ENCODE results near the gene UBE2L3. TPM values are rescaled to one million over a fixed set of nuclear protein-coding genes. Genes with fewer than 3 reads are reported as not detected.
"Not testable (repeated sequence)": the region's sequence is repeated elsewhere in the genome, so short reads cannot be mapped to it uniquely, and the experiment has no call there.

The UBE2L3 gene
- total RNA-seq, 4 donors from 2014 or later, result 40.5 to 94.4 (median 60.0) TPM

DNA sequence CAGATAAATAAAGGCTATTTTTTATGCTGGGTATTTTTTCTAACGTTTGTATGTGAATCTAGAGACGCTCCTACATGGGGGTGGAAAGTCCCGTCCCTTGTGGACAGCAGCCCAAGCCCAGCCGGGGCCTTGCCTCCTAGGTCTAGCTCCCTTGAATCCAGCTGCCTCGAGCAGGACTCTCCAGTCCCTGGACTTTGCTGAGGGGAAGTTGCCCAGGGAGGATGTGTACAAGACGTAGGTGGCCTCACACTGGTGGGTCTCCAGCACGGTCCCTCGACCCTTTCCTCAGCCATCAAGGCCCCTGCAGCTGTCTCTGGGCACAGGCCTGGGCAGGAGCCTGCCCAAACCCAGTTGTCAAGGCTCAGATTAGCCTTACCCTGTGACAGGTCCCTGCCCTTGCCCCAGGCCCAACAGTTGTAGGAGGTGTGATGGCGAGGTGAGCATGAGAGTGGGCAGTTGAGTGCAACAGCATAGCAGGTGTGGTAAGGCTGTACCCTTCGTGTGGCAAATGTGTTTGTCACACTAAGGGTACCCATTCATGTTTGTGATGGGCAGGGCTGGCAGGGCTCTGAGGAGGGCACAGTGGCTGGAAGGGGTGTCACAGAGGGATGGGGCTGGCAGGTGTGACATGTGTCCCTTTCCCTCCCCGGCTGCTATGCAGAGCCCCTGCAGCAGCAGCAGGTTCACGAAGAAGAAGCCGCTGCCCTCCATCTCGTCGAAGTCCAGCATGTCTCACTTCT, 68.4 kb downstream of the UBE2L3 start:
- Histone ChIP-seq H3K9me3 (no peaks in the 10 kb centered on the region), H3K27ac (no peak overlapping the region), H3K4me1 (no peaks in the 10 kb centered on the region), H3K36me3 (no peaks in the 10 kb centered on the region), H3K27me3 (no peaks in the 10 kb centered on the region), H3K4me3 (no peak overlapping the region)
- ATAC-seq, result no peak
- TF ChIP-seq POLR2AphosphoS5 (IDR thresholded peaks at IDR 0.05), result no peak
- no peak for TF ChIP-seq EP300 (IDR thresholded peaks at IDR 0.05)
- TF ChIP-seq, protein P1, sequence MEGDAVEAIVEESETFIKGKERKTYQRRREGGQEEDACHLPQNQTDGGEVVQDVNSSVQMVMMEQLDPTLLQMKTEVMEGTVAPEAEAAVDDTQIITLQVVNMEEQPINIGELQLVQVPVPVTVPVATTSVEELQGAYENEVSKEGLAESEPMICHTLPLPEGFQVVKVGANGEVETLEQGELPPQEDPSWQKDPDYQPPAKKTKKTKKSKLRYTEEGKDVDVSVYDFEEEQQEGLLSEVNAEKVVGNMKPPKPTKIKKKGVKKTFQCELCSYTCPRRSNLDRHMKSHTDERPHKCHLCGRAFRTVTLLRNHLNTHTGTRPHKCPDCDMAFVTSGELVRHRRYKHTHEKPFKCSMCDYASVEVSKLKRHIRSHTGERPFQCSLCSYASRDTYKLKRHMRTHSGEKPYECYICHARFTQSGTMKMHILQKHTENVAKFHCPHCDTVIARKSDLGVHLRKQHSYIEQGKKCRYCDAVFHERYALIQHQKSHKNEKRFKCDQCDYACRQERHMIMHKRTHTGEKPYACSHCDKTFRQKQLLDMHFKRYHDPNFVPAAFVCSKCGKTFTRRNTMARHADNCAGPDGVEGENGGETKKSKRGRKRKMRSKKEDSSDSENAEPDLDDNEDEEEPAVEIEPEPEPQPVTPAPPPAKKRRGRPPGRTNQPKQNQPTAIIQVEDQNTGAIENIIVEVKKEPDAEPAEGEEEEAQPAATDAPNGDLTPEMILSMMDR (IDR thresholded peaks at IDR 0.05), result no peak
- no peak for TF ChIP-seq POLR2A (IDR thresholded peaks at IDR 0.05)
- 20% methylated on average over 1 of the region's 15 CpGs; no CpG with 5 or more reads in 1 of the 2 donors for WGBS, 2 donors (ENCODE audit: low coverage in 1 of 2)

DNA sequence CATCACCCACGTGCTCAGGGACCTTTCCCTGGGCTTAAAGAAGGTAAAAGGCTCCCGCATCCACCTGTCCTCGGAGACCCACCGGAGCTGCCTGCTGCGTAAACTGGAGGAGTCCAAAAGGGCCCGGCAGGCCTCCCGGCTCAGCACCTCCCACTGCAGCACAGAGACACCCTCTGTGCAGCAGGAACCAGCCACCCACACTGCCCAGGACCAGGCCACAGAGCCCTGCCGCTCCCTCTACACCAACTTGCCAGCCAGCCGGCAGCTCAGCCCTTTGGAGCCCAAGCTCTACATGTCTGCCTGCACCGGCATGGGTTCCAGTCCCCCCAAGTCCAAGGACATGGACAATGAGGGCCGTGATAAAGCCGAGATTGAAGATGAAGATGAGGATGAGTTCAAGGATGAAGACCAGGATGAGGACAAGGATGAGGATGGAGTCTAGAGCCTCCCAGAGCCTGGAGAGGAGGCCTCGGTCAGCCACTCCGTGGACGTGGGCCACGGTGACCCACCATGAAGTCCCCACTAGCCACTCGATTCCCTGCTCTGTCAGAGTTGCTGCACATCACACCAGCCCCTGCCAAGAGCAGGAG, 69.2 kb downstream of the UBE2L3 start:
- TF ChIP-seq EP300 (IDR thresholded peaks at IDR 0.05) (no peak), POLR2A (IDR thresholded peaks at IDR 0.05) (no peak), POLR2AphosphoS5 (IDR thresholded peaks at IDR 0.05) (no peak)
- TF ChIP-seq, protein P1 (IDR thresholded peaks at IDR 0.05), result no peak
- H3K4me3 ChIP-seq, result no peak overlapping the region
- no peaks in the 10 kb centered on the region for H3K9me3 ChIP-seq
- no peaks in the 10 kb centered on the region for H3K27me3 ChIP-seq
- no peak for ATAC-seq
- H3K36me3 ChIP-seq, result no peaks in the 10 kb centered on the region
- H3K4me1 ChIP-seq, result peaks cover 0 to 8% (median 7%) of the 10 kb centered on the region in 3 donors
- 100% methylated on average over 1 of the region's 17 CpGs; no CpG with 5 or more reads in 1 of the 2 donors for WGBS, 2 donors (ENCODE audit: low coverage in 1 of 2)
- no peak overlapping the region for H3K27ac ChIP-seq

DNA sequence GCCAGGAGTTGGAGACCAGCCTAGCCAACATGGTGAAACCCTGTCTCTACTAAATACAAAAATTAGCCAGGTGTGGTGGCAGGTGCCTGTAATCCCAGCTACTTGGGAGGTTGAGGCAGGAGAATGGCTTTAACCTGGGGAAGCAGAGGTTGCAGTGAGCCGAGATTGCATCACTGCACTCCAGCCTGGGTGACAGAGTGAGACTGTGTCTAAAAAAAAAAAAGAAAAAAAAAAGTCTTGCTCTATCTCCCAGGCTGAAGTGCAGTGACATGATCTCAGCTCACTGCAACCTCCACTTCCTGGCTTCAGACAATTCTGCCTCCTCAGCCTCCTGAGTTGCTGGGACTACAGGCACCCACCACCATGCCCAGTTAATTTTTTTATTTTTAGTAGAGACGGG, 69.9 kb downstream of the UBE2L3 start:
- H3K27ac ChIP-seq, H3K9me3 ChIP-seq, ATAC-seq, H3K36me3 ChIP-seq, H3K4me3 ChIP-seq, H3K27me3 ChIP-seq: not testable (repeated sequence)
- 80 to 88% methylated on average over 1 to 2 of the region's 2 CpGs for WGBS, 2 donors (ENCODE audit: low coverage in 1 of 2)
- H3K4me1 ChIP-seq, result peaks cover 0 to 12% (median 7%) of the 10 kb centered on the region in 3 donors

DNA sequence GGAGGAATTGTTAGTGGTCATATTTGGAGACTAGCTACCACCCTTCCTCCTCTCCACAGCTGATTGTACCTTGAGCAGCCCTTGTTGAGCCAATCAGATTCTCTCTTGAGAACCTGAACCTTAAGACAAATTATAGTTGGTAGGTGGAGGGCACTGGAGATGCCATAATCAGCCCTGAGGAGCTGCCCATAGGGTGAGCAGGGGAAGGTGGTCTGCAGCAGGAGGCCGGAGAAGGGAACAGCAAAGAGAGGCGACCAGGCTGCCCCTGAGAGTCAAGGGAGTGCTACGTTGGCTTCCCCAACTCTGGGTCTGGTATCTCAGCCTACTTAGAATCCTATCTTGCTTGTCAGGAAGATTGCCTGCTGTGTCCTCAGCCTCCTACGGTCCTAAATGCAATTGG, 71.8 kb downstream of the UBE2L3 start:
- WGBS, 2 donors (ENCODE audit: low coverage in 1 of 2), result 59% methylated on average over 4 of the region's 4 CpGs; no CpG with 5 or more reads in 1 of the 2 donors
- Histone ChIP-seq H3K4me3 (no peak overlapping the region), H3K9me3 (no peaks in the 10 kb centered on the region), H3K27me3 (no peaks in the 10 kb centered on the region), H3K4me1 (peaks cover 0 to 25% (median 18%) of the 10 kb centered on the region in 3 donors), H3K36me3 (peaks cover 0 to 5% of the 10 kb centered on the region in 2 donors), H3K27ac (no peak overlapping the region)
- ATAC-seq, result no peak
- TF ChIP-seq, protein P1 (IDR thresholded peaks at IDR 0.05), result no peak
- TF ChIP-seq EP300 (IDR thresholded peaks at IDR 0.05), result no peak
- no peak for TF ChIP-seq POLR2AphosphoS5 (IDR thresholded peaks at IDR 0.05)
- no peak for TF ChIP-seq POLR2A (IDR thresholded peaks at IDR 0.05)

DNA sequence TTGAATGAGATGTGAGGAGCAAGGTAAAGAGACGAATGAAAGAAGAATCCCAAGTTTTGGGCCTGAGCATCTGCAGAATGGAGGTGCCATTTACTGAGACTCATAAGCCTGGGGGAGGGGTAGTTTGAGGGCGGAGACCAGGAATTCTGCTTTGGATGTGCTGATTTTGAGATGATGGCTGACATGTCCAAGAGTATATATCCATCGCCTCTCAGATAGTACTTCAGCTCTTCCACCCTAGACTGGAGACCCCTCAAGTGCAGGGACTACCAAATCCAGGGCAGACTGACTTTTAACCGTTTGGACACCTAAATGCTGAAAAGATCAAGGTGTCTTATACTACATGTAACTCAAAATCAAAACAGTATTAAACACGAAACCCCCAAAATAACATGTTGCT, 73.3 kb downstream of the UBE2L3 start:
- H3K27me3 ChIP-seq, result no peaks in the 10 kb centered on the region
- 80 to 84% methylated on average over 2 to 5 of the region's 5 CpGs for WGBS, 2 donors (ENCODE audit: low coverage in 1 of 2)
- no peak overlapping the region for H3K27ac ChIP-seq
- no peaks in the 10 kb centered on the region for H3K9me3 ChIP-seq
- no peak for ATAC-seq
- no peak for TF ChIP-seq POLR2AphosphoS5 (IDR thresholded peaks at IDR 0.05)
- TF ChIP-seq EP300 (IDR thresholded peaks at IDR 0.05), result no peak
- TF ChIP-seq POLR2A (IDR thresholded peaks at IDR 0.05), result no peak
- TF ChIP-seq, protein P1 (IDR thresholded peaks at IDR 0.05), result no peak
- no peak overlapping the region for H3K4me3 ChIP-seq
- H3K36me3 ChIP-seq, result peaks cover 0 to 16% of the 10 kb centered on the region in 2 donors
- peaks cover 0 to 25% (median 18%) of the 10 kb centered on the region in 3 donors for H3K4me1 ChIP-seq

Data from gastroesophageal sphincter (tissue), 4 donors.